Trophoblast cell (in vitro differentiated cells and primary cell): ENCODE measurements around the gene RNF144B.
"Not testable (repeated sequence)": the region's sequence is repeated elsewhere in the genome, so short reads cannot be mapped to it uniquely, and the experiment has no call there.

Source experiments
- DNase-seq, 2 donors: peaks; one replicate each; pipeline ENCODE4 v3.0.0-alpha.2; 2016
- H2AFZ ChIP-seq: 2 replicates; pipeline ENCODE4 v1.6.1; 2013; ENCODE audit warnings: low read length, moderate library complexity, mild to moderate bottlenecking; ENCODE audit not compliant: insufficient read depth, poor library complexity
- H2AK5ac ChIP-seq: 2 replicates; pipeline ENCODE4 v1.6.1; 2013; ENCODE audit warnings: mild to moderate bottlenecking, low read length
- H2BK120ac ChIP-seq: 2 replicates; pipeline ENCODE4 v1.6.1; 2013; ENCODE audit warnings: low read length, mild to moderate bottlenecking, moderate library complexity; ENCODE audit not compliant: insufficient read depth, poor library complexity
- H2BK12ac ChIP-seq: 2 replicates; pipeline ENCODE4 v1.6.1; 2013; ENCODE audit warnings: mild to moderate bottlenecking, low read length, moderate library complexity
- H2BK5ac ChIP-seq: 2 replicates; pipeline ENCODE4 v1.6.1; 2013; ENCODE audit warnings: low read length, low read depth, moderate library complexity, mild to moderate bottlenecking; ENCODE audit not compliant: poor library complexity
- H3K14ac ChIP-seq: 2 replicates; pipeline ENCODE4 v1.6.1; 2013; ENCODE audit warnings: mild to moderate bottlenecking, low read length
- H3K18ac ChIP-seq: 2 replicates; pipeline ENCODE4 v1.6.1; 2013; ENCODE audit warnings: mild to moderate bottlenecking, low read length
- H3K23ac ChIP-seq: 2 replicates; pipeline ENCODE4 v1.6.1; 2013; ENCODE audit warnings: low read length
- H3K27ac ChIP-seq: 2 replicates; pipeline ENCODE4 v1.5.1; 2013; ENCODE audit warnings: low read depth, mild to moderate bottlenecking, inconsistent platforms, low read length, moderate library complexity
- H3K27me3 ChIP-seq: 2 replicates; pipeline ENCODE4 v1.6.1; 2013; ENCODE audit warnings: inconsistent platforms, mild to moderate bottlenecking, low read length, moderate library complexity; ENCODE audit not compliant: insufficient read depth
- H3K36me3 ChIP-seq, 2 experiments: 1 replicate in 1 of 2; 2 replicates in 1 of 2; pipeline ENCODE4 v1.6.1; 2013; ENCODE audit warnings: low read length in 2 of 2, mild to moderate bottlenecking in 2 of 2, moderate library complexity in 1 of 2; ENCODE audit not compliant: insufficient read depth in 2 of 2, control insufficient read depth in 1 of 2
- H3K4ac ChIP-seq: 2 replicates; pipeline ENCODE4 v1.6.1; 2013; ENCODE audit warnings: low read depth, mild to moderate bottlenecking, low read length, moderate library complexity
- H3K4me1 ChIP-seq, 2 experiments: 1 replicate in 1 of 2; 2 replicates in 1 of 2; pipeline ENCODE4 v1.6.1; 2013; ENCODE audit warnings: low read length in 2 of 2, mild to moderate bottlenecking in 2 of 2, moderate library complexity in 1 of 2; ENCODE audit not compliant: insufficient read depth in 2 of 2, control insufficient read depth in 1 of 2
- H3K4me2 ChIP-seq: 2 replicates; pipeline ENCODE4 v1.6.1; 2013; ENCODE audit warnings: inconsistent platforms, mild to moderate bottlenecking, low read length, moderate library complexity
- H3K4me3 ChIP-seq: 2 replicates; pipeline ENCODE4 v1.5.1; 2013; ENCODE audit warnings: mild to moderate bottlenecking, low read depth, low read length, inconsistent platforms
- H3K79me1 ChIP-seq: one replicate; pipeline ENCODE4 v1.6.1; 2013; ENCODE audit warnings: low read length
- H3K79me2 ChIP-seq: 2 replicates; pipeline ENCODE4 v1.6.1; 2013; ENCODE audit warnings: low read length, mild to moderate bottlenecking; ENCODE audit not compliant: control insufficient read depth, insufficient read depth, poor library complexity
- H3K9ac ChIP-seq: 2 replicates; pipeline ENCODE4 v1.6.1; 2013; ENCODE audit warnings: mild to moderate bottlenecking, low read length
- H3K9me3 ChIP-seq: 2 replicates; pipeline ENCODE4 v1.6.1; 2013; ENCODE audit warnings: low read depth, mild to moderate bottlenecking, control low read depth, inconsistent platforms, low read length; ENCODE audit not compliant: insufficient read depth
- H4K12ac ChIP-seq: 2 replicates; pipeline ENCODE4 v1.6.1; 2013; ENCODE audit warnings: low read depth, mild to moderate bottlenecking, low read length, moderate library complexity
- H4K8ac ChIP-seq: 2 replicates; pipeline ENCODE4 v1.6.1; 2013; ENCODE audit warnings: low read depth, mild to moderate bottlenecking, low read length, moderate library complexity
- H4K91ac ChIP-seq: one replicate; pipeline ENCODE4 v1.6.1; 2013; ENCODE audit warnings: low read depth, mild to moderate bottlenecking, low read length, moderate library complexity
- WGBS: extraction: QIAGEN DNeasy Blood & Tissue Kit; methylation state at CpG from one replicate; pipeline ENCODE4 v1.1.7; 2013; ENCODE audit warnings: missing lambda C conversion rate; ENCODE audit not compliant: insufficient read length, insufficient coverage; ENCODE audit errors: extremely low coverage; 5-methylcytosine and 5-hydroxymethylcytosine counted together

RNF144B gene

GRCh38 chr6:18458086-18458485 is 70.9 kb downstream of the RNF144B start:
- WGBS: no CpG with 5 or more reads among the region's 6 CpGs
- H4K91ac ChIP-seq, H3K79me1 ChIP-seq, H3K18ac ChIP-seq, H3K36me3 ChIP-seq, H2BK120ac ChIP-seq, H2BK12ac ChIP-seq, H3K4me3 ChIP-seq, DNase-seq, H2AFZ ChIP-seq, H3K79me2 ChIP-seq, H3K27me3 ChIP-seq, H3K4me1 ChIP-seq, H4K12ac ChIP-seq, H4K8ac ChIP-seq, H3K14ac ChIP-seq, H2AK5ac ChIP-seq, H3K27ac ChIP-seq, H3K4me2 ChIP-seq, H3K9ac ChIP-seq, H3K4ac ChIP-seq, H3K23ac ChIP-seq, H2BK5ac ChIP-seq, H3K9me3 ChIP-seq: not testable (repeated sequence)

GRCh38 chr6:18463429-18463828 is 76.3 kb downstream of the RNF144B start:
- Histone ChIP-seq H3K36me3 (no peaks in the 10 kb centered on the region), H3K4me3 (no peak overlapping the region), H3K9ac (no peak overlapping the region), H4K8ac (no peak overlapping the region), H3K9me3 (no peaks in the 10 kb centered on the region), H3K79me2 (no peaks in the 10 kb centered on the region), H3K4me2 (no peak overlapping the region), H2BK12ac (no peak overlapping the region), H2BK120ac (no peak overlapping the region), H3K23ac (no peak overlapping the region), H3K18ac (no peak overlapping the region), H4K91ac (no peak overlapping the region), H3K27ac (no peak overlapping the region), H2AK5ac (no peak overlapping the region), H3K14ac (no peak overlapping the region), H3K27me3 (no peaks in the 10 kb centered on the region), H3K4me1 (no peaks in the 10 kb centered on the region), H3K4ac (no peak overlapping the region), H3K79me1 (no peaks in the 10 kb centered on the region), H2AFZ (no peak overlapping the region), H2BK5ac (no peak overlapping the region), H4K12ac (no peak overlapping the region)
- no CpG with 5 or more reads among the region's 3 CpGs for WGBS
- DNase-seq: no peak

DNA sequence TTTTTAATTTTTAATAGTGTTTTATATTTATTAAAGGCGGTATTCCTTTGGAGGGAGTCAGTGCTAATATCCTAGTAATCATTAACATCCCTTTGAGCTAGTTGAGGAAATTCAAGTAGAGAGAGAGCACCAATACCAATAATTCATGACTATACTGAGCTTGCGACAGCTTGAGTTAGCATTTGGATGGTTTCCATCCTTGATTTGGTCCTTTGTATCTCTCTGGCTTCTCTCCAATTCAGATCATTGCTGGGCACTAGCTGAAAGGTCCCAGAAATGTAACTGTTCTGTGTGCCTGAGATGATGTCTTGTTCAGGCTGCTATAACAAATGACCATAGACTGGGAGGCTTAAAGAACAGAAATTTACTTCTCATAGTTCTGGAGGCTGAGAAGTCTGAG is 77.0 kb downstream of the RNF144B start:
- no peak overlapping the region for H3K18ac ChIP-seq
- no peak overlapping the region for H2AFZ ChIP-seq
- H4K91ac ChIP-seq: no peak overlapping the region
- no peak overlapping the region for H3K4me3 ChIP-seq
- no peaks in the 10 kb centered on the region for H3K9me3 ChIP-seq
- H4K12ac ChIP-seq: no peak overlapping the region
- H3K79me1 ChIP-seq: no peaks in the 10 kb centered on the region
- H3K4ac ChIP-seq: no peak overlapping the region
- H3K23ac ChIP-seq: no peak overlapping the region
- no peak overlapping the region for H2AK5ac ChIP-seq
- DNase-seq: no peak
- no peaks in the 10 kb centered on the region for H3K79me2 ChIP-seq
- no peak overlapping the region for H2BK120ac ChIP-seq
- H3K27me3 ChIP-seq: no peaks in the 10 kb centered on the region
- H3K36me3 ChIP-seq: no peaks in the 10 kb centered on the region
- no peaks in the 10 kb centered on the region for H3K4me1 ChIP-seq
- H3K9ac ChIP-seq: no peak overlapping the region
- no CpG with 5 or more reads among the region's 2 CpGs for WGBS
- no peak overlapping the region for H2BK5ac ChIP-seq
- H3K4me2 ChIP-seq: no peak overlapping the region
- no peak overlapping the region for H4K8ac ChIP-seq
- H3K27ac ChIP-seq: no peak overlapping the region
- H2BK12ac ChIP-seq: no peak overlapping the region
- no peak overlapping the region for H3K14ac ChIP-seq

DNA sequence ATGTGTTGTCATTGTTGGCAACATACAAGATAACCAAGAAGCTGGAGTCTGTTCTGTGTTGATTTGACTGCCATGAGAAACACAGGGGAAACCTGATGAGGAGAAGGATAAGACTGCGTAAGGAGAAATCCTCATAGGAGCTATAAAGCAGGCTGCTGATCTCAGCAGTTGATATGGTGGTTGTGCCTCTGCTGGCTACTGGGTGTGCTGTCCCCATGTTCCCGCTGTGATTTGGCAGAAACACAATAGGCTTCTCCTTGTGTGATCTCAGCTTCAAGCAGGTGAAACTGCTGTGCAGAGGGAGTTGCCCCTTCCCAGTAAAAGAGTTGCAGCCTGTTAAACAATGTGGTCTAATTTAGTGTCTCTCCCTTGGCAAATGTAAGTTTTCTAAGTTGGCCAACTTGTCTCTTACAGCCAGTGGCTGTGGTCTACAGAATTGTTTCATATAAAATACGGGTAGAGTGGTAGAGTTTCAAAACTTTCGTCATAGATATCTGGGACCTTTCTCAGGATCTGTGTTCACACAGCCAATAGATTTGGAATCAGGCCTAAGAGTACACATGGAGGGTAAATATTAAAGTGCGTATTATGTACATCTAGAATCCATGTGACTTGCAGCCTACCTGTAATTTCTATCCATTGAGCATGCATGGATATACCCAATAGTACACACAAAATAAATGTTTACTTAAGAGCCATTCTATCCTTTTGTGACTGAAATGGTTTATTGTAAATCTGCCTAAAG is 78.4 kb downstream of the RNF144B start:
- no peaks in the 10 kb centered on the region for H3K4me1 ChIP-seq
- H3K4me3 ChIP-seq: no peak overlapping the region
- H2BK5ac ChIP-seq: no peak overlapping the region
- no CpG with 5 or more reads among the region's 5 CpGs for WGBS
- H3K79me1 ChIP-seq: no peaks in the 10 kb centered on the region
- H4K91ac ChIP-seq: no peak overlapping the region
- H3K9me3 ChIP-seq: no peaks in the 10 kb centered on the region
- H2AK5ac ChIP-seq: no peak overlapping the region
- no peak overlapping the region for H3K4ac ChIP-seq
- no peak overlapping the region for H4K8ac ChIP-seq
- no peak overlapping the region for H2AFZ ChIP-seq
- DNase-seq: no peak
- H2BK120ac ChIP-seq: no peak overlapping the region
- H2BK12ac ChIP-seq: no peak overlapping the region
- H3K9ac ChIP-seq: no peak overlapping the region
- no peak overlapping the region for H3K18ac ChIP-seq
- H3K79me2 ChIP-seq: no peaks in the 10 kb centered on the region
- H3K4me2 ChIP-seq: no peak overlapping the region
- no peaks in the 10 kb centered on the region for H3K27me3 ChIP-seq
- no peak overlapping the region for H3K27ac ChIP-seq
- H3K14ac ChIP-seq: no peak overlapping the region
- H4K12ac ChIP-seq: no peak overlapping the region
- no peak overlapping the region for H3K23ac ChIP-seq
- H3K36me3 ChIP-seq: no peaks in the 10 kb centered on the region
